Raji (cell line): ENCODE data around the gene MYL12B.

ENCODE experiments used
- POLR2A ChIP-seq: IDR thresholded peaks from 2 replicates; pipeline ENCODE4 v1.6.1; 2011; ENCODE audit warnings: low read depth, low read length, control low read depth; ENCODE audit not compliant: insufficient read depth

Gene MYL12B

GRCh38 chr18:3250237-3251107 lies 11.5 kb upstream of the MYL12B start:
- no peak for TF ChIP-seq POLR2A

GRCh38 chr18:3251249-3251962 lies 10.5 kb upstream of the MYL12B start:
- no peak for TF ChIP-seq POLR2A

GRCh38 chr18:3251963-3252277 lies 10.0 kb upstream of the MYL12B start:
- TF ChIP-seq POLR2A = no peak

GRCh38 chr18:3252843-3253242 lies 9.1 kb upstream of the MYL12B start:
- no peak for TF ChIP-seq POLR2A

- no peak for TF ChIP-seq POLR2A
Measured at GRCh38 chr18:3254725-3255124, 7.2 kb upstream of the MYL12B start.

GRCh38 chr18:3255611-3256165 lies 6.2 kb upstream of the MYL12B start:
- no peak for TF ChIP-seq POLR2A

- no peak for TF ChIP-seq POLR2A
Measured at GRCh38 chr18:3256693-3257626, 5.0 kb upstream of the MYL12B start.

GRCh38 chr18:3257627-3258120 lies 4.3 kb upstream of the MYL12B start:
- no peak for TF ChIP-seq POLR2A

GRCh38 chr18:3260995-3261372 lies 949 bp upstream of the MYL12B start:
- no peak for TF ChIP-seq POLR2A

GRCh38 chr18:3262234-3263131 lies 550 bp downstream of the MYL12B start:
- no peak for TF ChIP-seq POLR2A

GRCh38 chr18:3263132-3263700 lies 1.3 kb downstream of the MYL12B start:
- TF ChIP-seq POLR2A = no peak

- TF ChIP-seq POLR2A = no peak
Measured at GRCh38 chr18:3264362-3264761, 2.4 kb downstream of the MYL12B start.

- TF ChIP-seq POLR2A = no peak
Measured at GRCh38 chr18:3265564-3266033, 3.7 kb downstream of the MYL12B start.
